HCEC 1CT (cell line): ENCODE measurements around the gene INSRR.
A peak's percentile ranks its signal among the peaks of the same experiment; 100 is the strongest.

Experiments
- DNase-seq: peaks from one replicate; pipeline ENCODE4 v3.0.0-alpha.2; 2017

Gene INSRR

DNA sequence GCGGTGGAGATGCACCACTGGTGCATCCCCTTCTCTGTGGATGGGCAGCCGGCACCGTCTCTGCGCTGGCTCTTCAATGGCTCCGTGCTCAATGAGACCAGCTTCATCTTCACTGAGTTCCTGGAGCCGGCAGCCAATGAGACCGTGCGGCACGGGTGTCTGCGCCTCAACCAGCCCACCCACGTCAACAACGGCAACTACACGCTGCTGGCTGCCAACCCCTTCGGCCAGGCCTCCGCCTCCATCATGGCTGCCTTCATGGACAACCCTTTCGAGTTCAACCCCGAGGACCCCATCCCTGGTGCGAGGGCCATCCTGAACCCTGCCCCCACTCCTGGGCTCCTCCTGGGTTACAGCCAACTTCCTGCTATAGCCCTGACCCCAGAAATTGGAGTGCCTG is 14.7 kb upstream of the INSRR start:
- no peak for DNase-seq

DNA sequence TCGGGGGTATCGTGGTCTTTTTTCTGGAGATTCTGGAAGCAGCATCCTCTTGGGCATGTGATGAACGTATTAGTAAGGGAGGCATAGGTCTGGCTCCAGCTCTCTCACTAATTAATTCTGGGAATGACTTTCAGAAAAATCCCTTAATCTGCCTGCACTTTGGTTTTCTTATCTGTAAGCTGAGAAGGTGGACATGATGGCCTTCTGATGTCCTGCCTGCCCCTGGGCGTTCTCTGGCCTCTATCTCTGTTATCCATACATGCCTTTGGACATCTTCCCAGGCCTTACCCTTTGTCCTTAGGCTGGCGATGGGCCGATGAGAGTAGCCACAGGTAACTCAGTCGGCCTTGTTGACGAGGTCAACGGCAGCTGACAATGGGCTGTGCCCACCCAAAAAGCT is 10.5 kb upstream of the INSRR start:
- DNase-seq = no peak

DNA sequence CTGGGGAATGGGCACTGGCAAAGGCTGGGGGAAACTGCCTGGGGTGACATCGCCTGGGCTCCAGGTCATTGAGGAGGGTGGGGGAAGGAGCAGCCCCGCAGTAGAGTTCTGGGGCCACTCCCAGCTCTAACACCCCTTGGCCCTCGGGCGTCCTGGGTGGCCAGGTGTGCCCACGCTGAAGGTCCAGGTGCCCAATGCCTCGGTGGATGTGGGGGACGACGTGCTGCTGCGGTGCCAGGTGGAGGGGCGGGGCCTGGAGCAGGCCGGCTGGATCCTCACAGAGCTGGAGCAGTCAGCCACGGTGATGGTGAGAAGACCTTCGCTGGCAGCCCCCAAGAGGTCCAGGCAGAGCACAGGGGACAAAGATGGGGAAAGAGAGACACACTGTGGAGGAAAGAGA is 9.4 kb upstream of the INSRR start:
- DNase-seq = no peak

DNA sequence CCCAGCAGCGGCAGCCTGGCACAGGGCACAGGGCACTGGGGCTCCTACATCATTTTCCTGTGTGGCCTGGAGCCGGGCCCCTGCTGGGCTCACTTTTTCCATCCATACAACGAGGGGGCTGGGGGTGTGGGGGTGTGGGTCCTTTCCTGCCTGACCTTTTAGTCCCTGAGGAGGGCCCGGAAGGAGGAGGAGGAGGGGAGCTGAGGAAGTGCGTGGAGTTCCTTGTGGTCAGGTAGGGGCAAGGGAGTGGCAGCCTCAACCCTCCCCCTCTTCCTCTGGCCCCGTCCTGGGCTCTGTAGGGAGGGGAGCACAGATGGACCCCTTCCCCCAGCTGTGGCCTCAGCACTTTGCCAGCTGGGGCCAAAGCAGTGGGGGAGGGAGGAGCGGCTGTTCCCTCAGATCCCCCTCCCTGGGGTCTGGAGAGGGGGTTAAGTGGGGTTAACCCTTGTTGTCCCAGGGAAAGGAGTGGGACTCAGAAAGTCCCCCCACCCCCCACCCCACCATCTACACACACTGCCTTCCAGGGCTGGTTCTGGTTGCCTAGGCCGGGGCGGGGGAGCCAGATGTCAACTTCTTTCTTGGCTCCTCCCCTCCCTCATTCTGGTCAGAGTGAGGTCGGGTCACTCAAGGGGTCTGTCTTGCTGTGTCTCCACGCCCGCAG is 7.5 kb upstream of the INSRR start:
- DNase-seq = no peak

DNA sequence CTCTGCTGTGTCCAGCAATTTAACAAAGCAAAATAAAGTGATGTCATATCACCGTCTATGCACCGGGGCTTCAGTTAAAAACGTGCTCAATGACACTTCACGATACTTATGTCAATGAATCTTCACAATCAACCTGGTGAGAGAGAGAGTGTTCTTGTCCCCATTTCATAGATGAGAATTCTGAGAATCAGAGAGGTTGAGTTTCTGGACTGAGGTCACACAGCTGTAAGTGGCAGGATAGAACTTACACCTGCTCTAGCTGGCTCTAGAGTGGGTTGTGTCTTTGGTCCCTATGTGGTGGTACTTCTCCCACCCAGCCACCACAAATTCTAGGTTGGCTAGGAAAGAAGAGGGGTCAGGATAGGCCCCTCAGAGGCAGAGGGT is 6.9 kb upstream of the INSRR start:
- DNase-seq = no peak

DNA sequence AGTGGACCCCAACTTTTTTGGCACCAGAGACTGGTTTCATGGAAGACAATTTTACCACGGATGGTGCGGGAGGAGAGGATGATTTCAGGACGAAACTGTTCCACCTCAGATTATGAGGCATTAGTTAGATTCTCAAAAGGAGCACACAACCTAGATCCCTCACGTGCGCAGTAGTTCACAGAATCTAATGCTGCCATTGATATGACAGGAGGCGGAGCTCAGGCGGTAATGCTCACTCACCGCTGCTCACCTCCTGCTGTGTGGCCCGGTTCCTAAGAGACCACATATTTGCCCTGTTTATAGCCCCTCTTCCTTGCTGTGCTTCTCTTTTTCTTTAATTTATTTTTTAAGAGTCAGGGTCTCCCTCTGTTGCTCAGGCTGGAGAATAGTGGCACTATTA is 6.3 kb upstream of the INSRR start:
- no peak for DNase-seq

- DNase-seq = no peak
Measured at GRCh38 chr1:156864796-156865195, 5.9 kb upstream of the INSRR start.

GRCh38 chr1:156863631-156864030 is 4.7 kb upstream of the INSRR start:
- DNase-seq = no peak

DNA sequence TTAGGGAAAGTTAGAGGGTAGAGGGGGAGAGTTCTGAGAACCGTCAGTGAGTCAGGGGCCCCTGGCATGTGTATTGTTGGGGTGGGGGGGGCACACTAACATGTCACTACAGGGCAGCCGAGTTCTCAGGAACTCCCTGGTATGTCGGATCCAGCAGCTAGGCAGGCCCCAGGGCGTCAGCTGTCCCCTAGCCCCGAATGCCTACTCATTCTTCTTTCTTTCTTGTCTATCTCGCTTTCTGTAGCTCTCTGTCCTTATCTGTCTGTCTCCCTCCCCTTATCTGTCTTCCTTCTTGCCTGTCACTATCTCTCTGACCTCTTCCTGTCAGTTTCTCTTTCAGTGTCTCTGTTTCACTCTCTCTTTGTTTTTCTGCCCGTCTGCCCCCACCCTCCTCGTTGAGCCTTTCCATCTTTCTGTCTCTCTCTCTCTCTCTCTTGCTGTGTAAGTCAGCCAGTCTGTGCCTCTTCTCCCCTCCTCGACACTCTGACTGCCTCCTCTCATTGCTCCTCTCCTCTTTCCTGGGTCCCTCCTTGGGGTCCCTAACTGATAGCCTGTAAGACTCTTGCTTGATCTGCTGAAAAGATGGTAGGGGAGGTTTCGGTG is 4.2 kb upstream of the INSRR start:
- DNase-seq = no peak

- DNase-seq = no peak
Measured at GRCh38 chr1:156862584-156862983, 3.7 kb upstream of the INSRR start.

DNA sequence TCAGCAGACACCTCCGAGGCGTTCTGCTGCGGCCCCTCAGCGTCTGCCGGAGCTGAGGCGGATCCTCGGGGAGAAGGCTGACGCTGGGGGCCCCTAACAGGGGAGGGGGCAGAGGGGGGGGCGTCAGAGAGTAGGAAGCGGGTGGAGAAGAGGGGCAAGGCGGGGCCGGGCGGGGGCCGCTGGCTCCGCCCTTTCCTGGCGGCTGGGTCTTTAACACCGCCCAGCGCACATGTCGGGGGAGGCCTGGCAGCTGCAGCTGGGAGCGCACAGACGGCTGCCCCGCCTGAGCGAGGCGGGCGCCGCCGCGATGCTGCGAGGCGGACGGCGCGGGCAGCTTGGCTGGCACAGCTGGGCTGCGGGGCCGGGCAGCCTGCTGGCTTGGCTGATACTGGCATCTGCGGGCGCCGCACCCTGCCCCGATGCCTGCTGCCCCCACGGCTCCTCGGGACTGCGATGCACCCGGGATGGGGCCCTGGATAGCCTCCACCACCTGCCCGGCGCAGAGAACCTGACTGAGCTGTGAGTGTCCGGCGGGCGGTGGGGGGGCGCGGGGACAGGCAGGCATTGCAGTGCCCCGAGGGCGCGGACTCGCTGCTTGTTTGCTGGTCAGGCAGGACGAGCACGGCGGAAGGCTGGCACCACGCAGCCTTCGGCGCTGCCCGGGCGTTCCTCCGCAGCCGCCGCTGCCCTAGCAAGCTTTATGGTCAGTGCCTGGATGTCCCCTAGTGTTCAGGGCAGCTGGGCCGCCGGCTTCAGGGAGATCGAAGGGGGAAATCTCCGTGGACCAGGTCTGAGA is 1.9 kb upstream of the INSRR start, which contains the start of gene NTRK1:
TSS of gene NTRK1 (plus strand) at position 238 of the 796 bp plus-strand sequence. CDS start at position 308, 70 bp downstream.
- no peak for DNase-seq

GRCh38 chr1:156860113-156860627 is 1.3 kb upstream of the INSRR start:
- peak; percentile 39 for DNase-seq

GRCh38 chr1:156859523-156860112 is 701 bp upstream of the INSRR start:
- DNase-seq = no peak

- no peak for DNase-seq
Measured at GRCh38 chr1:156858555-156858956, 361 bp downstream of the INSRR start.

GRCh38 chr1:156857532-156857931 is 1.4 kb downstream of the INSRR start:
- no peak for DNase-seq

GRCh38 chr1:156856282-156856785 is 2.6 kb downstream of the INSRR start:
- no peak for DNase-seq

GRCh38 chr1:156854634-156855033 is 4.3 kb downstream of the INSRR start:
- DNase-seq = no peak

- no peak for DNase-seq
Measured at GRCh38 chr1:156853761-156854160, 5.2 kb downstream of the INSRR start.

GRCh38 chr1:156852418-156852874 is 6.5 kb downstream of the INSRR start:
- DNase-seq = no peak

GRCh38 chr1:156851779-156852417 is 7.0 kb downstream of the INSRR start:
- no peak for DNase-seq

DNA sequence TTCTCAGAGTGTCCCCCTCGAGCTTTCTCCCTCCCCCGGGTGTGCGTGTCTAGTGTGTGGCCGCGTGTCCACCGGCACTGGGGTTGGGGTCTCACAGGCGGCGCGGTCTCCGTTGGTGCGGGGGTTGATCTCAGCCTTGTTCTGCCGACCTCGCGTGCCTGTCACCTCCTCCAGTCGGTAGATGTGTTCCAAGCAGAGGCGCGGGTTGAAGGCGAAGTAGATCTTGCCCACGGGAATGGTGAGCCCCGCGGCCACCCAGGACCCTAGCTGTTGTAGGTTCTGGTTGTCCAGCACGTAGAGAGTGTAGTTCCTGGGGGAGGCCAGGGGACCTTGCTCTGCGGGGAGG is 9.8 kb downstream of the INSRR start:
- DNase-seq = no peak

- DNase-seq = no peak
Measured at GRCh38 chr1:156848461-156849150, 10.3 kb downstream of the INSRR start.
